K562 (cell line): ENCODE results near the gene SPNS1. TPM values are rescaled to one million over a fixed set of nuclear protein-coding genes. Genes with fewer than 3 reads are reported as not detected.

Experiments
- CEBPB ChIP-seq: fragments of 450-650 bp; IDR thresholded peaks from 2 replicates; pipeline ENCODE4 v1.6.1; 2016; ENCODE audit warnings: missing genetic modification characterization, missing compliant biosample characterization
- CREB1 ChIP-seq, 2 experiments: sonication (generic) in 1 of 2; formaldehyde crosslinking in 1 of 2; IDR thresholded peaks; 2 replicates each; pipeline versions ENCODE4 v1.6.1 to v1.8.0; 2012 to 2022; ENCODE audit warnings: inconsistent platforms in 1 of 2, mild to moderate bottlenecking in 1 of 2, missing genetic modification reagents in 1 of 2, moderate library complexity in 1 of 2
- CREM ChIP-seq: IDR thresholded peaks from 2 replicates; pipeline ENCODE4 v1.6.1; 2014; ENCODE audit warnings: antibody characterized with exemption, low read depth
- DPF2 ChIP-seq: fragments of 450-650 bp; IDR thresholded peaks from 2 replicates; pipeline ENCODE4 v1.6.1; 2016
- EGR1 ChIP-seq: fragments of 450-650 bp; conservative IDR thresholded peaks from 2 replicates; pipeline ENCODE4 v1.6.1; 2017; ENCODE audit warnings: mild to moderate bottlenecking
- FOXA1 ChIP-seq: fragments of 450-650 bp; IDR thresholded peaks from 2 replicates; pipeline ENCODE4 v1.6.1; 2016; ENCODE audit warnings: mild to moderate bottlenecking, borderline replicate concordance
- GATA2 ChIP-seq: sonication (generic); formaldehyde crosslinking; IDR thresholded peaks from 2 replicates; pipeline ENCODE4 v1.4.0; 2020; ENCODE audit warnings: mild to moderate bottlenecking, missing genetic modification reagents
- HOXB6 ChIP-seq: fragments of 250-450 bp; sonication (Bioruptor Pico); IDR thresholded peaks from 2 replicates; pipeline ENCODE4 v1.5.1; 2022; ENCODE audit warnings: mild to moderate bottlenecking, borderline replicate concordance
- KAT7 ChIP-seq: sonication (generic); formaldehyde crosslinking; IDR thresholded peaks from 2 replicates; pipeline ENCODE4 v1.8.0; 2022; ENCODE audit warnings: missing genetic modification reagents, mild to moderate bottlenecking, borderline replicate concordance
- TOE1 ChIP-seq, 2 experiments: fragments of 450-650 bp in 1 of 2; sonication (generic) in 1 of 2; formaldehyde crosslinking in 1 of 2; IDR thresholded peaks; 2 replicates each; pipeline versions ENCODE4 v1.7.1 to v1.8.0; 2016 to 2022; ENCODE audit warnings: borderline replicate concordance in 2 of 2, mild to moderate bottlenecking in 2 of 2, antibody characterized with exemption in 1 of 2, inconsistent platforms in 1 of 2, low read depth in 1 of 2, missing genetic modification reagents in 1 of 2, moderate library complexity in 1 of 2
- YBX1 ChIP-seq: fragments of 450-650 bp; IDR thresholded peaks from 2 replicates; pipeline ENCODE4 v1.7.1; 2016; ENCODE audit warnings: mild to moderate bottlenecking
- ZBTB7A ChIP-seq: IDR thresholded peaks from 2 replicates; pipeline ENCODE4 v1.6.1; 2011; ENCODE audit warnings: low read depth, mild to moderate bottlenecking, low read length, moderate library complexity, borderline replicate concordance; ENCODE audit not compliant: control insufficient read depth
- ZNF232 ChIP-seq: sonication (generic); formaldehyde crosslinking; IDR thresholded peaks from 2 replicates; pipeline ENCODE4 v1.8.0; 2022; ENCODE audit warnings: mild to moderate bottlenecking, missing genetic modification reagents
- ZNF644 ChIP-seq: fragments of 200-800 bp; sonication (Bioruptor generic); IDR thresholded peaks from 2 replicates; pipeline ENCODE4 v1.6.1; 2016; ENCODE audit warnings: low read depth, missing genetic modification characterization, missing compliant biosample characterization
- polyA plus RNA-seq, 8 experiments: library from polyadenylated mRNA; depleted of rRNA in 4 of 8; stranded (reverse) in 5 of 8; unstranded in 3 of 8; fragments of >200 nt; fragmentation: Nextera tagmentation in 2 of 8; fragmentation: Illumina TruSeq in 1 of 8; extraction: Ambion mirVana in 2 of 8; extraction: Trizol in 1 of 8; gene quantifications; 2 replicates each; pipeline versions ENCODE4 v1.2.1 to v1.2.3, GENCODE V29; 2011 to 2014; ENCODE audit warnings: inconsistent platforms in 1 of 8, missing spikeins in 1 of 8
- total RNA-seq, 7 experiments: library from RNA; depleted of rRNA in 6 of 7; stranded (reverse); fragments of >200 nt in 6 of 7; fragmentation: Illumina TruSeq in 2 of 7; extraction: Trizol in 2 of 7; gene quantifications; 2 replicates each; pipeline versions ENCODE4 v1.2.1 to v1.2.3, GENCODE V29; 2011 to 2021; ENCODE audit warnings: low replicate concordance in 1 of 7
- TF ChIP-seq, protein P1 (sequence below), 2 experiments: fragments of 450-650 bp in 1 of 2; sonication (generic) in 1 of 2; formaldehyde crosslinking in 1 of 2; IDR thresholded peaks in 1 of 2; conservative IDR thresholded peaks in 1 of 2; 2 replicates each; pipeline versions ENCODE4 v1.6.1 to v1.8.1; 2016 to 2023; ENCODE audit warnings: mild to moderate bottlenecking in 2 of 2, moderate library complexity in 2 of 2, inconsistent platforms in 1 of 2, missing genetic modification reagents in 1 of 2
- TF ChIP-seq, protein P2 (sequence below): fragments of 200-800 bp; sonication (Bioruptor generic); IDR thresholded peaks from 2 replicates; pipeline ENCODE4 v1.6.1; 2017; ENCODE audit warnings: missing genetic modification characterization, missing compliant biosample characterization
- TF ChIP-seq, protein P3 (sequence below), 3 experiments: fragments of 200-800 bp in 1 of 3; fragments of 250-450 bp in 1 of 3; fragments of 450-650 bp in 1 of 3; sonication (Bioruptor Pico) in 1 of 3; sonication (Bioruptor generic) in 1 of 3; formaldehyde crosslinking in 1 of 3; IDR thresholded peaks; 2 replicates each; pipeline versions ENCODE4 v1.6.1 to v1.8.0; 2016 to 2022; ENCODE audit warnings: mild to moderate bottlenecking in 2 of 3, missing genetic modification characterization in 2 of 3, missing compliant biosample characterization in 1 of 3, moderate library complexity in 1 of 3
- TF ChIP-seq, protein P4 (sequence below): sonication (generic); formaldehyde crosslinking; IDR thresholded peaks from 2 replicates; pipeline ENCODE4 v1.8.0; 2022; ENCODE audit warnings: mild to moderate bottlenecking, missing genetic modification reagents

The SPNS1 gene
- total and polyA plus RNA-seq, 9 of the 15 experiments (the other 6 are each of a cell fraction or from before 2014, with no cell fraction given) = 0.58 to 64.9 (median 13.7) TPM

DNA sequence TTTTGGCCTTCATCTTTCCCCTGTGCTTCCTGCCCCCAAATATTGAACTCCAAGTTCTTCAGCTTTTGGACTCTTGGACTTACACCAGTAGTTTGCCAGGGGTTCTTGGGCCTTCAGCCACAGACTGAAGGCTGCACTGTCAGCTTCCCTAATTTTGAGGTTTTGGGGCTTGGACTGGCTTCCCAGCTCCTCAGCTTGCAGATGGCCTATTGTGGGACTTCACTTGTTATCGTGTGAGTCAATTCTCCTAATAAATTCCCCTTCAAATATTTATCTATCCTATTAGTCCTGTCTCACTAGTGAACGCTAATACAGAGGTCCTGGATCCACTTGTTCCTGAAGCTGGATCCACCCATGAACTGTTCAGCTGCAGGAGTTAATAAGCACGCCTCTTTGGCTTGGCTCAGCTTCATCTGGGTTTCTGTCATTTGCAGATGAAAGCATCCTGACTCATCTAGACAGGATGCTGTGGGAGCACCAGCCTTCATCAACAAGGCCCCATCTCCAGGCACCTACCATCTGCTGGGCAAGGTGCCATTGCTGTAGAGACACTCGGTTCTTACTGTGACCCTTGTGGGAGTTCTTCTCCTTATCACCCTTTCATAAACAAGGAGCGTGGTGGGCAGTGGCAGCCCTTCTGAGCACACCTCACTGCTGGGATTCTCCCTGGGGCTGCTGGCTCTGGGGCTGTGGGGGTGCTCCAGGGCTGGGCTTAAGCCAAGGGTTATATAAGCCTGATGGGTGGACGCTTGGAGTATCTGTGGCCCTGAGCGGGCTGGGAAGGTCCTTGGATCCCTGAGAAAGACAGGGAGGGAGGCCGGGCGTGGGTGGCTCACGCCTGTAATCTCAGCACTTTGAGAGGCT is 33.4 kb downstream of the SPNS1 start (continued):
- TF ChIP-seq, protein P1, sequence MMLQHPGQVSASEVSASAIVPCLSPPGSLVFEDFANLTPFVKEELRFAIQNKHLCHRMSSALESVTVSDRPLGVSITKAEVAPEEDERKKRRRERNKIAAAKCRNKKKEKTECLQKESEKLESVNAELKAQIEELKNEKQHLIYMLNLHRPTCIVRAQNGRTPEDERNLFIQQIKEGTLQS (IDR thresholded peaks at IDR 0.05) = peak; percentile 52; the same call in 1 of the 2 replicates
- TF ChIP-seq, protein P1 (CRISPR knock-in tag; conservative IDR thresholded peaks at IDR 0.05) = no peak
- TF ChIP-seq CEBPB (tag) = no peak
- TF ChIP-seq CREM = peak; percentile 27; the same call in 1 of the 2 replicates
- no peak for TF ChIP-seq CREB1 (IDR thresholded peaks at IDR 0.05)
- TF ChIP-seq CREB1 (CRISPR knock-in tag; IDR thresholded peaks at IDR 0.05) = no peak
- TF ChIP-seq ZNF644 (tag) = 0 out of 2 replicates have a peak, but pooled peaks have one; percentile 41
- TF ChIP-seq ZBTB7A = no peak
- no peak for TF ChIP-seq YBX1
- TF ChIP-seq ZNF232 (CRISPR knock-in tag) = no peak
- TF ChIP-seq, protein P2, sequence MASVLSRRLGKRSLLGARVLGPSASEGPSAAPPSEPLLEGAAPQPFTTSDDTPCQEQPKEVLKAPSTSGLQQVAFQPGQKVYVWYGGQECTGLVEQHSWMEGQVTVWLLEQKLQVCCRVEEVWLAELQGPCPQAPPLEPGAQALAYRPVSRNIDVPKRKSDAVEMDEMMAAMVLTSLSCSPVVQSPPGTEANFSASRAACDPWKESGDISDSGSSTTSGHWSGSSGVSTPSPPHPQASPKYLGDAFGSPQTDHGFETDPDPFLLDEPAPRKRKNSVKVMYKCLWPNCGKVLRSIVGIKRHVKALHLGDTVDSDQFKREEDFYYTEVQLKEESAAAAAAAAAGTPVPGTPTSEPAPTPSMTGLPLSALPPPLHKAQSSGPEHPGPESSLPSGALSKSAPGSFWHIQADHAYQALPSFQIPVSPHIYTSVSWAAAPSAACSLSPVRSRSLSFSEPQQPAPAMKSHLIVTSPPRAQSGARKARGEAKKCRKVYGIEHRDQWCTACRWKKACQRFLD (CRISPR knock-in tag) = peak; percentile 69; the same call in 1 of the 2 replicates
- TF ChIP-seq, protein P3, sequence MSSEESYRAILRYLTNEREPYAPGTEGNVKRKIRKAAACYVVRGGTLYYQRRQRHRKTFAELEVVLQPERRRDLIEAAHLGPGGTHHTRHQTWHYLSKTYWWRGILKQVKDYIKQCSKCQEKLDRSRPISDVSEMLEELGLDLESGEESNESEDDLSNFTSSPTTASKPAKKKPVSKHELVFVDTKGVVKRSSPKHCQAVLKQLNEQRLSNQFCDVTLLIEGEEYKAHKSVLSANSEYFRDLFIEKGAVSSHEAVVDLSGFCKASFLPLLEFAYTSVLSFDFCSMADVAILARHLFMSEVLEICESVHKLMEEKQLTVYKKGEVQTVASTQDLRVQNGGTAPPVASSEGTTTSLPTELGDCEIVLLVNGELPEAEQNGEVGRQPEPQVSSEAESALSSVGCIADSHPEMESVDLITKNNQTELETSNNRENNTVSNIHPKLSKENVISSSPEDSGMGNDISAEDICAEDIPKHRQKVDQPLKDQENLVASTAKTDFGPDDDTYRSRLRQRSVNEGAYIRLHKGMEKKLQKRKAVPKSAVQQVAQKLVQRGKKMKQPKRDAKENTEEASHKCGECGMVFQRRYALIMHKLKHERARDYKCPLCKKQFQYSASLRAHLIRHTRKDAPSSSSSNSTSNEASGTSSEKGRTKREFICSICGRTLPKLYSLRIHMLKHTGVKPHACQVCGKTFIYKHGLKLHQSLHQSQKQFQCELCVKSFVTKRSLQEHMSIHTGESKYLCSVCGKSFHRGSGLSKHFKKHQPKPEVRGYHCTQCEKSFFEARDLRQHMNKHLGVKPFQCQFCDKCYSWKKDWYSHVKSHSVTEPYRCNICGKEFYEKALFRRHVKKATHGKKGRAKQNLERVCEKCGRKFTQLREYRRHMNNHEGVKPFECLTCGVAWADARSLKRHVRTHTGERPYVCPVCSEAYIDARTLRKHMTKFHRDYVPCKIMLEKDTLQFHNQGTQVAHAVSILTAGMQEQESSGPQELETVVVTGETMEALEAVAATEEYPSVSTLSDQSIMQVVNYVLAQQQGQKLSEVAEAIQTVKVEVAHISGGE (CRISPR knock-in tag; IDR thresholded peaks at IDR 0.05) = no peak
- TF ChIP-seq GATA2 (CRISPR knock-in tag) = no peak
- TF ChIP-seq DPF2 = peak; percentile 22; the same call in 1 of the 2 replicates
- TF ChIP-seq, protein P4, sequence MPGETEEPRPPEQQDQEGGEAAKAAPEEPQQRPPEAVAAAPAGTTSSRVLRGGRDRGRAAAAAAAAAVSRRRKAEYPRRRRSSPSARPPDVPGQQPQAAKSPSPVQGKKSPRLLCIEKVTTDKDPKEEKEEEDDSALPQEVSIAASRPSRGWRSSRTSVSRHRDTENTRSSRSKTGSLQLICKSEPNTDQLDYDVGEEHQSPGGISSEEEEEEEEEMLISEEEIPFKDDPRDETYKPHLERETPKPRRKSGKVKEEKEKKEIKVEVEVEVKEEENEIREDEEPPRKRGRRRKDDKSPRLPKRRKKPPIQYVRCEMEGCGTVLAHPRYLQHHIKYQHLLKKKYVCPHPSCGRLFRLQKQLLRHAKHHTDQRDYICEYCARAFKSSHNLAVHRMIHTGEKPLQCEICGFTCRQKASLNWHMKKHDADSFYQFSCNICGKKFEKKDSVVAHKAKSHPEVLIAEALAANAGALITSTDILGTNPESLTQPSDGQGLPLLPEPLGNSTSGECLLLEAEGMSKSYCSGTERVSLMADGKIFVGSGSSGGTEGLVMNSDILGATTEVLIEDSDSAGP (CRISPR knock-in tag) = no peak
- TF ChIP-seq HOXB6 = no peak
- TF ChIP-seq KAT7 (CRISPR knock-in tag) = no peak
- peak; percentile 86 for TF ChIP-seq EGR1
- TF ChIP-seq TOE1 (IDR thresholded peaks at IDR 0.05; ENCODE audit: borderline replicate concordance) = no peak
- no peak for TF ChIP-seq TOE1 (CRISPR knock-in tag; IDR thresholded peaks at IDR 0.05; ENCODE audit: borderline replicate concordance, low read depth)
- no peak for TF ChIP-seq FOXA1
